GM12892 (cell line): ENCODE results near the gene BEND6.

Experiments
- POLR2A ChIP-seq: IDR thresholded peaks from 2 replicates; pipeline ENCODE4 v1.6.1; 2011; ENCODE audit warnings: low read depth, low read length, control low read depth
- POLR2AphosphoS5 ChIP-seq: IDR thresholded peaks from 2 replicates; pipeline ENCODE4 v1.6.1; 2011; ENCODE audit warnings: low read depth, low read length, control low read depth

- TF ChIP-seq POLR2A (no peak), POLR2AphosphoS5 (no peak)
Measured at GRCh38 chr6:57004292-57004691, 49.4 kb downstream of the BEND6 start.
